Uterus (tissue), 4 donors: ENCODE data around the gene MTFMT. TPM values are rescaled to one million over a fixed set of nuclear protein-coding genes. Genes with fewer than 3 reads are reported as not detected.

Source experiments
- DNase-seq, 2 donors: peaks; one replicate each; pipeline ENCODE4 v3.0.0-alpha.2; 2019 to 2020
- H3K27ac ChIP-seq, 2 donors: fragments of 200-600 bp; sonication (generic); 1 replicate in 1 of 2; 2 replicates in 1 of 2; pipeline ENCODE4 v1.5.1; 2016 to 2018
- H3K27me3 ChIP-seq, 2 donors: fragments of 200-600 bp; sonication (generic); one replicate each; pipeline ENCODE4 v1.5.1; 2018 to 2019; ENCODE audit warnings: control low read depth in 1 of 2
- H3K36me3 ChIP-seq, 2 donors: fragments of 200-600 bp; sonication (generic); one replicate each; pipeline ENCODE4 v1.5.1; 2019; ENCODE audit warnings: control low read depth in 1 of 2
- H3K4me1 ChIP-seq, 2 donors: fragments of 200-600 bp; sonication (generic); one replicate each; pipeline ENCODE4 v1.5.1; 2018 to 2019; ENCODE audit warnings: control low read depth in 1 of 2
- H3K4me3 ChIP-seq, 2 donors: fragments of 200-600 bp; sonication (generic); 1 replicate in 1 of 2; 2 replicates in 1 of 2; pipeline ENCODE4 v1.5.1; 2018 to 2019; ENCODE audit warnings: mild to moderate bottlenecking in 1 of 2
- H3K9me3 ChIP-seq, 2 donors: fragments of 200-600 bp; sonication (generic); one replicate each; pipeline ENCODE4 v1.5.1; 2019; ENCODE audit warnings: control low read depth in 1 of 2
- POLR2A ChIP-seq, 2 donors: fragments of 450-650 bp; IDR thresholded peaks; one replicate each; pipeline ENCODE4 v1.6.1; 2016; ENCODE audit warnings: antibody characterized with exemption in 2 of 2, mild to moderate bottlenecking in 1 of 2, moderate library complexity in 1 of 2
- intact Hi-C: fragments of 100-400 bp; cut with DNase I; formaldehyde crosslinking; loops from one replicate; pipeline ENCODE4 v1.15.1; 2023; ENCODE audit warnings: low total_unique reads
- total RNA-seq, 4 donors: library from RNA; depleted of rRNA in 3 of 4; stranded (reverse); fragments of >200 nt in 3 of 4; gene quantifications; one replicate each; pipeline versions ENCODE4 v1.1.0 to v1.2.4, GENCODE V29; 2014 to 2023
- TF ChIP-seq, protein P1 (sequence below), 4 experiments: fragments of 200-600 bp in 2 of 4; fragments of 450-650 bp in 2 of 4; sonication (generic) in 2 of 4; IDR thresholded peaks; one replicate each; pipeline ENCODE4 v1.5.1; 2016 to 2019; ENCODE audit warnings: antibody characterized with exemption in 4 of 4, mild to moderate bottlenecking in 2 of 4, moderate library complexity in 1 of 4
- donor health status: DM: yes; HTN: yes; CAD: no.

MTFMT gene
- total RNA-seq, 4 donors from 2014 or later: 11.5 to 30.1 (median 21.0) TPM

DNA sequence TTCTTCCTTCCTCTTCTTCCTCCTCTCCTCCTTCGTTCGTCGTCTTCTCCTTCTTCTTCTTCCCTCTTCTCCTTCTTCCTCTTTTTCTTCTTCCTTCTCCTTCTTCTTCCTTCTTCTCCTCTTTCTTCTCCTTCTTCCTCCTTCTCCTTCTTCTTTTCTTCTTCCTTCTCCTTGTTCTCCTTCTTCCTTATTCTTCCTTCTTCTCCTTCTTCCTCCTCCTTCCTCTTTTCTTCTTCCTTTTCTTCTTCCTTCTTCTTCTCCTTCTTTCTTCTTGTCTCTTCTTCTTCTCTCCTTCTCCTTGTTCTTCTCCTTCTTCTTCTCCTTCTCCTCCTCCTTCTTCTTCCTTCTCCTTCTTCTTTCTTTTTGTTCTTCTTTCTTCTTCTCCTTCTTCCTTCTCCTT is 75.0 kb downstream of the MTFMT start:
- Histone ChIP-seq H3K27ac (no peak overlapping the region), H3K36me3 (no peaks in the 10 kb centered on the region), H3K4me3 (no peak overlapping the region), H3K4me1 (no peaks in the 10 kb centered on the region), H3K9me3 (no peaks in the 10 kb centered on the region), H3K27me3 (no peaks in the 10 kb centered on the region)
- no peak for DNase-seq
- TF ChIP-seq POLR2A (IDR thresholded peaks at IDR 0.05): no peak
- TF ChIP-seq, protein P1, sequence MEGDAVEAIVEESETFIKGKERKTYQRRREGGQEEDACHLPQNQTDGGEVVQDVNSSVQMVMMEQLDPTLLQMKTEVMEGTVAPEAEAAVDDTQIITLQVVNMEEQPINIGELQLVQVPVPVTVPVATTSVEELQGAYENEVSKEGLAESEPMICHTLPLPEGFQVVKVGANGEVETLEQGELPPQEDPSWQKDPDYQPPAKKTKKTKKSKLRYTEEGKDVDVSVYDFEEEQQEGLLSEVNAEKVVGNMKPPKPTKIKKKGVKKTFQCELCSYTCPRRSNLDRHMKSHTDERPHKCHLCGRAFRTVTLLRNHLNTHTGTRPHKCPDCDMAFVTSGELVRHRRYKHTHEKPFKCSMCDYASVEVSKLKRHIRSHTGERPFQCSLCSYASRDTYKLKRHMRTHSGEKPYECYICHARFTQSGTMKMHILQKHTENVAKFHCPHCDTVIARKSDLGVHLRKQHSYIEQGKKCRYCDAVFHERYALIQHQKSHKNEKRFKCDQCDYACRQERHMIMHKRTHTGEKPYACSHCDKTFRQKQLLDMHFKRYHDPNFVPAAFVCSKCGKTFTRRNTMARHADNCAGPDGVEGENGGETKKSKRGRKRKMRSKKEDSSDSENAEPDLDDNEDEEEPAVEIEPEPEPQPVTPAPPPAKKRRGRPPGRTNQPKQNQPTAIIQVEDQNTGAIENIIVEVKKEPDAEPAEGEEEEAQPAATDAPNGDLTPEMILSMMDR (IDR thresholded peaks at IDR 0.05): no peak
- intact Hi-C loops: no loop called here

DNA sequence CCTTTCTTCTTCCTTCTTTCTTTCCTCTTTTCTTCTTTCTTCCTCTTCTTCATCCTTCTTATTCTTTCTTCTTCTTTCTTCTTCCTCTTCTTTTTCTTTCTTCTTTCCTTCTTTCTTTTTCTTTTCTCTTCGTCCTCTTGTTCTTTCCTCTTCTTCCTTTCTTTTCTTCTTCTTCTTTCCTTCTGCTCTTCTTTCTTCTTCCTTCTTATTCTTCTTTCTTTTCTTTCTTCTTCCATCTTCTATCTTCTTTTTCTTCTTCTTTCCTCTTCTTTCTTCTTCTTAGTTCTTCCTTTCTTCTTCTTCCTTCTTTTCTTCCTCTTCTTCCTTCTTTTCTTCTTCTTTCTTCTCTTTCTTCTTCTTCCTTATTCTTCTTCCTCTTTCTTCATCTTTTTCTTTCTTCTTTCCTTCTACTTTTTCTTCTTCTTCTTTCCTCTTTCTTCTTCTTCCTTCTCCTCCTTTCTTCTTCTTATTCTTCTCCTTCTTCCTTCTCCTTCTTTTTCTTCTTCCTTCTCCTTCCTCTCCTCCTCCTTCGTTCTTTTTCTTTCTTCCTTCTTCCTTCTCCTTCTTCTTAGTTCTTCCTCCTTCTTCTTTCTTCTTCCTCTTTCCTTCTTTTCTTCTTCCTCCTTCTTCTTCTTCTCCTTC is 77.5 kb downstream of the MTFMT start:
- intact Hi-C loops: no loop called here
- Histone ChIP-seq H3K27ac (no peak overlapping the region), H3K36me3 (no peaks in the 10 kb centered on the region), H3K9me3 (no peaks in the 10 kb centered on the region), H3K4me1 (no peaks in the 10 kb centered on the region), H3K27me3 (no peaks in the 10 kb centered on the region), H3K4me3 (no peak overlapping the region)
- TF ChIP-seq, protein P1 (IDR thresholded peaks at IDR 0.05): no peak
- TF ChIP-seq POLR2A (IDR thresholded peaks at IDR 0.05): no peak
- DNase-seq: no peak

Other genes starting within 250 kb of the MTFMT start
- 1 to 10 TPM in 1 of 4 donors, under 1 TPM in 2, not detected in 1; 0.24 to 5.5 (median 0.29) TPM for gene PIF1, start 204.0 kb downstream of the MTFMT start, total RNA-seq
- gene PLEKHO2, start 187.7 kb downstream of the MTFMT start, total RNA-seq: 10 to 100 TPM; 10.3 to 46.2 (median 23.0) TPM
- gene ANKDD1A, start 117.7 kb downstream of the MTFMT start, total RNA-seq: 10 to 100 TPM in 3 of 4 donors, under 1 TPM in 1; 0.59 to 36.2 (median 17.7) TPM
- gene SPG21, start 39.7 kb downstream of the MTFMT start, total RNA-seq: 100 to 1,000 TPM in 1 of 4 donors, 10 to 100 TPM in 3; 22.8 to 130 (median 80.7) TPM
- gene SLC51B, start 15.7 kb upstream of the MTFMT start, total RNA-seq: not detected
- 100 to 1,000 TPM in 1 of 4 donors, 10 to 100 TPM in 3; 65.3 to 116 (median 76.6) TPM for gene RASL12, start 38.4 kb upstream of the MTFMT start, total RNA-seq
- gene KBTBD13, start 47.1 kb upstream of the MTFMT start, total RNA-seq: 1 to 10 TPM in 1 of 4 donors, under 1 TPM in 1, not detected in 2; 0.21 to 1.3 TPM
- gene UBAP1L, start 85.6 kb upstream of the MTFMT start, total RNA-seq: 10 to 100 TPM in 1 of 4 donors, 1 to 10 TPM in 2, under 1 TPM in 1; 0.77 to 16.0 (median 3.8) TPM
- gene PDCD7, start 104.2 kb upstream of the MTFMT start, total RNA-seq: 10 to 100 TPM; 14.7 to 34.5 (median 26.6) TPM
- 10 to 100 TPM; 21.0 to 85.2 (median 51.8) TPM for gene CLPX, start 155.7 kb upstream of the MTFMT start, total RNA-seq
- gene CILP, start 181.8 kb upstream of the MTFMT start, total RNA-seq: 10 to 100 TPM; 10.5 to 22.5 (median 14.4) TPM